ENCODE data around the gene FBXO34. TPM values are rescaled to one million over a fixed set of nuclear protein-coding genes. Genes with fewer than 3 reads are reported as not detected.
A peak's percentile ranks its signal among the peaks of the same experiment; 100 is the strongest.

FBXO34 gene
- polyA plus RNA-seq, 1 experiment = 30.9 TPM

DNA sequence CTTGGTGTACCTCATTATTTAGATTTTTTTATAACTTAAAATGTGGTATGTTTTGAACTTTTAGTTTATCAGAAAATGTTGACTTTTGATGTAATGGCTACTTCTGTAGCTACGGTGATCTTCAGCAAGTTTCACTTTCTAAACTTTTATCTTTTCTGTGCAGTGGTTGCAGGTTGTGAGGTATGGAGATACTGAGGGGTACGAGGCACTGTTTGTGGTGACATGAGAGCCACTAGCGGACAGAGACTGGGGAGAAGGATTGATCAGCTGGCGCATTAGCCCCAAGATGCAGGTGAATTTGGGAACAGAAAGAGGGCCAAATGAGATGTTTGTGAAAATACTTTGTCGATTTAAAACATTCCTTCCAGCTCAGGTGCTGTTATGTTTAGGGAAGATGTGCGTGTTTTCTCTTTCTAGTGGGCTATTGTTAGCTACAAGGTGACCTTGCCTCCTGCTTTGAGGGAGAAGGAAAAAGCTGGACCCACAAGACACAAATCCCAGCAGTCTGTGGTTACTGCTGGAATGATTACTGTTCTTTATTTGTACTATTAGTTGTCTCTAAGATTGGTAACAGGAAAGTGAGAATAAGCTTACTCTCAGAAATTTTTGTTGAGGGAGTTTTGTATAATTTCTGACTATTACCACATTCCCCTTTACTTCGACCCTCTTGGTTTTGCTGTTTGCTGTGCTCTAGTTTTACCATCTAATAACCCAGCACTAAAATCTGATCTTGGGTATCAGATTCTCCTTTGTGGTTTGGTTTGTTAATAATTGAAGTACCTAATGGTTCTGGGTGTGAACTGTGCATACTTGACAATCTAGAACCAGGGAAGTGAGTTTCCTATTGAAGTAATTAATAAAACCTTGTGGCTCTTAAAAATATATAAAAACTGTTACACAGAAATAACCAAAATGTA is 61.7 kb downstream of the FBXO34 start:
- POLR2A ChIA-PET = no interaction called here
- DNase-seq (ENCODE audit: low read depth, low spot score) = no peak
- TF ChIP-seq, protein P1, sequence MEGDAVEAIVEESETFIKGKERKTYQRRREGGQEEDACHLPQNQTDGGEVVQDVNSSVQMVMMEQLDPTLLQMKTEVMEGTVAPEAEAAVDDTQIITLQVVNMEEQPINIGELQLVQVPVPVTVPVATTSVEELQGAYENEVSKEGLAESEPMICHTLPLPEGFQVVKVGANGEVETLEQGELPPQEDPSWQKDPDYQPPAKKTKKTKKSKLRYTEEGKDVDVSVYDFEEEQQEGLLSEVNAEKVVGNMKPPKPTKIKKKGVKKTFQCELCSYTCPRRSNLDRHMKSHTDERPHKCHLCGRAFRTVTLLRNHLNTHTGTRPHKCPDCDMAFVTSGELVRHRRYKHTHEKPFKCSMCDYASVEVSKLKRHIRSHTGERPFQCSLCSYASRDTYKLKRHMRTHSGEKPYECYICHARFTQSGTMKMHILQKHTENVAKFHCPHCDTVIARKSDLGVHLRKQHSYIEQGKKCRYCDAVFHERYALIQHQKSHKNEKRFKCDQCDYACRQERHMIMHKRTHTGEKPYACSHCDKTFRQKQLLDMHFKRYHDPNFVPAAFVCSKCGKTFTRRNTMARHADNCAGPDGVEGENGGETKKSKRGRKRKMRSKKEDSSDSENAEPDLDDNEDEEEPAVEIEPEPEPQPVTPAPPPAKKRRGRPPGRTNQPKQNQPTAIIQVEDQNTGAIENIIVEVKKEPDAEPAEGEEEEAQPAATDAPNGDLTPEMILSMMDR (IDR thresholded peaks at IDR 0.05; ENCODE audit: low read depth, low read length) = no peak
- Histone ChIP-seq H3K9me3 (ENCODE audit: control insufficient read depth, insufficient read depth, low read length) (no peaks in the 10 kb centered on the region), H3K27ac (ENCODE audit: low read depth, low read length) (no peak overlapping the region), H3K4me3 (ENCODE audit: low read depth, low read length) (no peak overlapping the region), H3K27me3 (ENCODE audit: control insufficient read depth, insufficient read depth, low read length) (no peaks in the 10 kb centered on the region)
- CTCF ChIA-PET = interaction anchor here (0.6 to 1.2 kb wide), 5 partner anchors 22 to 284 kb away, joined by 3 to 5 read pairs (median 4); partner anchors contain the start of gene FBXO34

DNA sequence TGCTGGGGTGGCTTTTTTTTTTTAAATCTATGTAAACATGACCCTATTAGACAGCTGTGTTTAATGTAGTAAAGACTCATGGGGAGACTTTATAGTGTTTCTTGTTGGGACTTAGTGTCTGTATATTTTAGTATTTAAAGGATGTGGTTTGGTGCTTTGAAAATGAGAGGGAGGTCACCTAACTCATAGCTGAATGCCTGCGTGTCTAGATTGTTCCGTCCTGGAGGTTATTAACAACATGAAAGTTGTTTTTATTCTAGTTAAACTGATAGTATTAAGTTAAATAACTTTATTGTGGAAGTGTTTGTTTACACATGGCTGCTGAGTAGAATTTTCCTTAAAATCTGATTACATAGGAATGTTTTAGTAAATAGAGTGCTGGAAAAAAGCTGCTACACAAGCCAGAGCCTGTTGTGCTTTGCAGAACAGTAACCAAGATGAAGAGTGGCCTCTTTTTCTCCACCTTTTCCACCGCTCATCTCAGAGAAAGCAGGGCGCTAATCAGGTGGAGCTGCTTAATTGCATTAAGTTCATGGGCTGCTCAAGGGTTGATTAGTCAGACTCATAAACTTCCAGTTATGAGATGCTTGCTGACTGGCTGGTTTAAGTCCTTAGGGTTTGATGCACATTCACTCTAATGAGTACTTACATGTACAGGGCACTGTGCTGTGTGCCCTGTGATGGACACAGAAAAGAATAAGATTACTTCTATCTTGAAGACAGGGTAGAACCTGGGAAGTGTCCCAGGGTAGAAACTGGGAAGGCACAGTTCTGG is 62.7 kb downstream of the FBXO34 start:
- no peak overlapping the region for H3K4me3 ChIP-seq (ENCODE audit: low read depth, low read length)
- peak; percentile 42 for DNase-seq (ENCODE audit: low read depth, low spot score)

DNA sequence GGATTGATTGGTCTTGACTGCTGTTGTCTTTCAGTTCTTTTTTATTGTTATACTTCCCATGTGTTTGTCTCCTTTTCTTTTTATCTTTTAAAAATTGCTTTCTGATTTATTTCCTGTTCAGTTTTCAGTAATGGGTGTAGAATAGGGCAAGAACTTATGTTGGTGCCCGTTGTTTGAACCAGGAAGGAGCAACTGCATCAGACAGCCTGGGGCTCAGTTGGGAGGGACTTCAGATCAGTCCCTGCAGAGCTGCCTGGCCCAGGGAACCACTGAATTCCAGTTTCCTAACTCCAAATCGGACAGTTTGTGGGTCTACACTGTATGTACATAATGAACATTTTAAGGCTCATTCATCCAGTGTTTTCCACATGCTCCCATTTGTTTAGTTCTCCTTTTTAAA is 64.9 kb downstream of the FBXO34 start:
- CTCF ChIA-PET = no interaction called here
- DNase-seq (ENCODE audit: low read depth, low spot score) = no peak
- Histone ChIP-seq H3K27ac (ENCODE audit: low read depth, low read length) (no peak overlapping the region), H3K9me3 (ENCODE audit: control insufficient read depth, insufficient read depth, low read length) (no peaks in the 10 kb centered on the region), H3K4me3 (ENCODE audit: low read depth, low read length) (no peak overlapping the region), H3K27me3 (ENCODE audit: control insufficient read depth, insufficient read depth, low read length) (no peaks in the 10 kb centered on the region)
- TF ChIP-seq, protein P1 (IDR thresholded peaks at IDR 0.05; ENCODE audit: low read depth, low read length) = no peak
- POLR2A ChIA-PET = interaction anchor here (0.7 kb wide), 1 partner anchor 11 kb away, joined by 4 read pairs; no protein-coding TSS in a partner anchor

More for the DNA sequence above, 62.7 kb downstream of the FBXO34 start:
- H3K9me3 ChIP-seq (ENCODE audit: control insufficient read depth, insufficient read depth, low read length) = no peaks in the 10 kb centered on the region
- no peaks in the 10 kb centered on the region for H3K27me3 ChIP-seq (ENCODE audit: control insufficient read depth, insufficient read depth, low read length)
- TF ChIP-seq, protein P1 (IDR thresholded peaks at IDR 0.05; ENCODE audit: low read depth, low read length) = no peak
- peak overlapping the region; percentile 49 for H3K27ac ChIP-seq (ENCODE audit: low read depth, low read length)
- CTCF ChIA-PET = interaction anchor here (0.5 to 1.2 kb wide), 8 partner anchors 21 to 283 kb away, joined by 3 to 5 read pairs (median 4); no protein-coding TSS in a partner anchor
- POLR2A ChIA-PET = interaction anchor here (0.6 to 0.7 kb wide), 3 partner anchors 55 to 303 kb away, joined by 3 to 4 read pairs (median 3); partner anchors contain the start of gene FBXO34

DNA sequence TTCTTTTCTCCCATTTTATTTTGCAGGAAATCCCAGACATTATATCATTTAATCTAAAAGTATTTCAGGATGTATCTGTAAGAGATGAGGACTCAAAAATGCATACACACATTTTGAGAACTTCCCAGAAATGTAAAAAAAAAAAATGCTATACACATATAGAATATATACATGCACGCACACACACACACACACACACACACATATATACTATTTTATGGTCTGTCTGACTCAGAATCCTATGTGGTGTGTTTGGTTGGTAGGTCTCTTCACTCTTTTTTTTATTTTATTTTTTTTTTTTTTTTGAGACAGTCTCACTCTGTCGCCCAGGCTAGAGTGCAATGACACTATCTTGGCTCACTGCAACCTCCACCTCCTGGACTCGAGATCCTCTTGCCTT is 65.5 kb downstream of the FBXO34 start:
- CTCF ChIA-PET = interaction anchor here (0.7 kb wide), 1 partner anchor 1003 kb away, joined by 3 read pairs; no protein-coding TSS in a partner anchor
- no peak overlapping the region for H3K27ac ChIP-seq (ENCODE audit: low read depth, low read length)

More for the DNA sequence above, 65.5 kb downstream of the FBXO34 start:
- Histone ChIP-seq H3K27me3 (ENCODE audit: control insufficient read depth, insufficient read depth, low read length) (no peaks in the 10 kb centered on the region), H3K9me3 (ENCODE audit: control insufficient read depth, insufficient read depth, low read length) (no peaks in the 10 kb centered on the region), H3K4me3 (ENCODE audit: low read depth, low read length) (no peak overlapping the region)
- POLR2A ChIA-PET = interaction anchor here (0.7 kb wide), 1 partner anchor 10 kb away, joined by 4 read pairs; no protein-coding TSS in a partner anchor
- TF ChIP-seq, protein P1 (IDR thresholded peaks at IDR 0.05; ENCODE audit: low read depth, low read length) = no peak
- no peak for DNase-seq (ENCODE audit: low read depth, low spot score)
